Neural cell (in vitro differentiated cells): ENCODE measurements around the gene ANKRD6. TPM values are rescaled to one million over a fixed set of nuclear protein-coding genes. Genes with fewer than 3 reads are reported as not detected.

ENCODE experiments used
- H2AFZ ChIP-seq: fragments of 200-600, 300-800 bp; sonication (generic), shearing (Covaris generic); 2 replicates; pipeline ENCODE4 v1.6.0; 2014; ENCODE audit warnings: low read depth, mild to moderate bottlenecking, antibody characterized with exemption, low read length, moderate library complexity
- H3F3A ChIP-seq: fragments of 200-600 bp; shearing (Covaris generic); 2 replicates; pipeline ENCODE4 v1.6.1; 2016; ENCODE audit warnings: mild to moderate bottlenecking, moderate library complexity, mixed read lengths, antibody characterized with exemption, low read length; ENCODE audit not compliant: insufficient read depth, poor library complexity, severe bottlenecking
- H3K27ac ChIP-seq: fragments of 200-600, 300-800 bp; sonication (generic), shearing (Covaris generic); 2 replicates; pipeline ENCODE4 v1.5.1; 2014; ENCODE audit warnings: mild to moderate bottlenecking, low read length, moderate library complexity
- H3K27me3 ChIP-seq: fragments of 300-800, 200-600 bp; sonication (generic), shearing (Covaris generic); 2 replicates; pipeline ENCODE4 v1.6.0; 2014; ENCODE audit warnings: mild to moderate bottlenecking, low read depth, low read length, moderate library complexity; ENCODE audit not compliant: insufficient read depth
- H3K36me3 ChIP-seq: fragments of 300-800, 200-600 bp; sonication (generic), shearing (Covaris generic); 2 replicates; pipeline ENCODE4 v1.5.1; 2014; ENCODE audit warnings: mild to moderate bottlenecking, antibody characterized with exemption, low read length, moderate library complexity; ENCODE audit not compliant: insufficient read depth
- H3K4me2 ChIP-seq: fragments of 300-800, 200-600 bp; sonication (generic), shearing (Covaris generic); 2 replicates; pipeline ENCODE4 v1.6.0; 2014; ENCODE audit warnings: mild to moderate bottlenecking, low read length
- H3K4me3 ChIP-seq: fragments of 300-800, 200-600 bp; sonication (generic), shearing (Covaris generic); 2 replicates; pipeline ENCODE4 v1.5.1; 2014; ENCODE audit warnings: mild to moderate bottlenecking, low read length, moderate library complexity
- H3K79me2 ChIP-seq: fragments of 200-600 bp; shearing (Covaris generic); replicated peaks from 2 replicates; pipeline ENCODE4 v1.6.0; 2014; ENCODE audit warnings: mild to moderate bottlenecking, low read length, moderate library complexity; ENCODE audit not compliant: insufficient read depth
- H3K9ac ChIP-seq: fragments of 300-800, 200-600 bp; sonication (generic), shearing (Covaris generic); 2 replicates; pipeline ENCODE4 v1.6.1; 2016; ENCODE audit warnings: mild to moderate bottlenecking, low read length, mixed read lengths
- H3K9me2 ChIP-seq: fragments of 200-600 bp; shearing (Covaris generic); 2 replicates; pipeline ENCODE4 v1.6.1; 2016; ENCODE audit warnings: mild to moderate bottlenecking, low read length, mixed read lengths; ENCODE audit not compliant: insufficient read depth
- H3K9me3 ChIP-seq: fragments of 200-600, 300-800 bp; sonication (generic), shearing (Covaris generic); 2 replicates; pipeline ENCODE4 v1.6.1; 2016; ENCODE audit warnings: mild to moderate bottlenecking, mixed run types, low read length, moderate library complexity, mixed read lengths
- H4K20me1 ChIP-seq: fragments of 200-600 bp; shearing (Covaris generic); 2 replicates; pipeline ENCODE4 v1.6.1; 2016; ENCODE audit warnings: mild to moderate bottlenecking, mixed run types; ENCODE audit not compliant: insufficient read depth
- CTCF ChIP-seq: fragments of 450-650 bp; IDR thresholded peaks from 2 replicates; pipeline ENCODE4 v1.5.1; 2014; ENCODE audit warnings: antibody characterized with exemption, mild to moderate bottlenecking, moderate library complexity; ENCODE audit not compliant: poor library complexity, severe bottlenecking
- EP300 ChIP-seq: fragments of 450-650 bp; conservative IDR thresholded peaks from 2 replicates; pipeline ENCODE4 v1.6.1; 2014; ENCODE audit warnings: antibody characterized with exemption, mild to moderate bottlenecking, moderate library complexity; ENCODE audit not compliant: poor library complexity, severe bottlenecking
- EZH2 ChIP-seq: fragments of 200-600, 300-800 bp; shearing (Covaris generic), sonication (generic); IDR thresholded peaks from 2 replicates; pipeline ENCODE4 v1.6.1; 2014; ENCODE audit warnings: antibody characterized with exemption, low read length, borderline replicate concordance, mild to moderate bottlenecking; ENCODE audit not compliant: insufficient read depth, poor library complexity, severe bottlenecking
- MXI1 ChIP-seq: fragments of 450-650 bp; conservative IDR thresholded peaks from 2 replicates; pipeline ENCODE4 v1.6.1; 2014; ENCODE audit warnings: antibody characterized with exemption, mild to moderate bottlenecking; ENCODE audit not compliant: poor library complexity, severe bottlenecking
- POLR2AphosphoS5 ChIP-seq: IDR thresholded peaks from 2 replicates; pipeline ENCODE4 v1.6.1; 2012
- RAD21 ChIP-seq: fragments of 450-650 bp; conservative IDR thresholded peaks from 2 replicates; pipeline ENCODE4 v1.6.1; 2014; ENCODE audit warnings: antibody characterized with exemption, mild to moderate bottlenecking, moderate library complexity
- REST ChIP-seq: IDR thresholded peaks from 2 replicates; pipeline ENCODE4 v1.6.1; 2012; ENCODE audit warnings: borderline replicate concordance
- SMC3 ChIP-seq: fragments of 450-650 bp; conservative IDR thresholded peaks from 2 replicates; pipeline ENCODE4 v1.6.1; 2014; ENCODE audit warnings: antibody characterized with exemption, mild to moderate bottlenecking, moderate library complexity; ENCODE audit not compliant: poor library complexity
- TAF1 ChIP-seq: IDR thresholded peaks from 2 replicates; pipeline ENCODE4 v1.6.1; 2012; ENCODE audit warnings: low read depth
- polyA plus RNA-seq: library from polyadenylated mRNA; depleted of rRNA; stranded (reverse); fragments of >200 nt; gene quantifications from 2 replicates; pipeline ENCODE4 v1.2.3, GENCODE V29; 2014

ANKRD6 gene
- polyA plus RNA-seq, 1 donor from 2014 or later, result 43.5 TPM

GRCh38 chr6:89520736-89521135 lies 87.8 kb downstream of the ANKRD6 start:
- Histone ChIP-seq H3K27me3 (no peaks in the 10 kb centered on the region), H3K79me2 (no peaks in the 10 kb centered on the region), H3K36me3 (no peaks in the 10 kb centered on the region), H3K9ac (no peak overlapping the region), H3K4me2 (no peak overlapping the region), H3K9me3 (no peaks in the 10 kb centered on the region), H3K9me2 (no peaks in the 10 kb centered on the region), H2AFZ (no peak overlapping the region), H3F3A (no peaks in the 10 kb centered on the region), H3K27ac (no peak overlapping the region), H4K20me1 (no peaks in the 10 kb centered on the region), H3K4me3 (no peak overlapping the region)
- no peak for TF ChIP-seq EP300
- no peak for TF ChIP-seq MXI1
- TF ChIP-seq REST, result no peak
- TF ChIP-seq TAF1, result no peak
- no peak for TF ChIP-seq RAD21
- TF ChIP-seq CTCF, result no peak
- no peak for TF ChIP-seq EZH2
- TF ChIP-seq SMC3, result no peak
- TF ChIP-seq POLR2AphosphoS5, result no peak

- no peak overlapping the region for H3K9ac ChIP-seq
- no peak for TF ChIP-seq TAF1
- no peak for TF ChIP-seq REST
- TF ChIP-seq EP300, result no peak
- TF ChIP-seq RAD21, result no peak
- TF ChIP-seq CTCF, result no peak
- TF ChIP-seq SMC3, result no peak
- TF ChIP-seq MXI1, result no peak
- no peak for TF ChIP-seq POLR2AphosphoS5
- TF ChIP-seq EZH2, result no peak
- H3F3A ChIP-seq, result no peaks in the 10 kb centered on the region
- no peaks in the 10 kb centered on the region for H3K79me2 ChIP-seq
- no peak overlapping the region for H2AFZ ChIP-seq
- H3K4me3 ChIP-seq, result no peak overlapping the region
- H4K20me1 ChIP-seq, result no peaks in the 10 kb centered on the region
- no peak overlapping the region for H3K27ac ChIP-seq
- no peaks in the 10 kb centered on the region for H3K27me3 ChIP-seq
- no peaks in the 10 kb centered on the region for H3K9me2 ChIP-seq
- H3K36me3 ChIP-seq, result no peaks in the 10 kb centered on the region
- no peak overlapping the region for H3K4me2 ChIP-seq
- H3K9me3 ChIP-seq, result no peaks in the 10 kb centered on the region
Observed at GRCh38 chr6:89522778-89523177, 89.8 kb downstream of the ANKRD6 start.
